Measurements from ENCODE around the gene FHIT. TPM values are rescaled to one million over a fixed set of nuclear protein-coding genes. Genes with fewer than 3 reads are reported as not detected.

The FHIT gene
- total RNA-seq, 2 experiments from 2014 or later = 7.6 to 7.9 TPM

DNA sequence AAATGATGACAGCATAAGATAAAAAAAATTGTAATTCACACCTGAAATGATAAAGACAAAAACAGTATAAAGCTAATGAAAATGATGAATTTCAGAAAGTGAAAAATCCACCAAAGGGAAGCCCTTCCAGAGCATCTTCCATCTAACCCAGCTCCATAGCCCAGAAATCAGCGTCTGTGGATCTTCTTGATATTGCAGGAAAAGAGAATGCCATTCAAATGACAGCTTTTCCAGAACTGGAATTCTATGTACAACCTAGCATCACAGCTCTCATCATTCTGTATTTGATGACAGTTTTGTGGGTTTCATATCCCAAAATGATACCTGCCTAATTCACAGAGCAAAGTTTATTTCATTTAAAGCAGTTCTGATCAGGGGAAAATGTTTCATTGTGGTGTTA is 267.3 kb downstream of the FHIT start:
- H3K36me3 Mint-ChIP-seq (ENCODE audit: low read depth) = peaks cover 3% of the 10 kb centered on the region
- POLR2A ChIA-PET = no interaction called here
- H3K27ac Mint-ChIP-seq = no peak overlapping the region
- no peaks in the 10 kb centered on the region for H3K27me3 Mint-ChIP-seq
- peaks cover 3% of the 10 kb centered on the region for H3K4me1 Mint-ChIP-seq (ENCODE audit: low read depth)
- intact Hi-C loops (cut with micrococcal nuclease) = no loop called here
- peaks cover 9% of the 10 kb centered on the region for H3K9me3 Mint-ChIP-seq
- CTCF ChIA-PET = no interaction called here
- H3K4me3 Mint-ChIP-seq = no peak overlapping the region
- ATAC-seq = no peak
- DNase-seq = no peak
- TF ChIP-seq, protein P1, sequence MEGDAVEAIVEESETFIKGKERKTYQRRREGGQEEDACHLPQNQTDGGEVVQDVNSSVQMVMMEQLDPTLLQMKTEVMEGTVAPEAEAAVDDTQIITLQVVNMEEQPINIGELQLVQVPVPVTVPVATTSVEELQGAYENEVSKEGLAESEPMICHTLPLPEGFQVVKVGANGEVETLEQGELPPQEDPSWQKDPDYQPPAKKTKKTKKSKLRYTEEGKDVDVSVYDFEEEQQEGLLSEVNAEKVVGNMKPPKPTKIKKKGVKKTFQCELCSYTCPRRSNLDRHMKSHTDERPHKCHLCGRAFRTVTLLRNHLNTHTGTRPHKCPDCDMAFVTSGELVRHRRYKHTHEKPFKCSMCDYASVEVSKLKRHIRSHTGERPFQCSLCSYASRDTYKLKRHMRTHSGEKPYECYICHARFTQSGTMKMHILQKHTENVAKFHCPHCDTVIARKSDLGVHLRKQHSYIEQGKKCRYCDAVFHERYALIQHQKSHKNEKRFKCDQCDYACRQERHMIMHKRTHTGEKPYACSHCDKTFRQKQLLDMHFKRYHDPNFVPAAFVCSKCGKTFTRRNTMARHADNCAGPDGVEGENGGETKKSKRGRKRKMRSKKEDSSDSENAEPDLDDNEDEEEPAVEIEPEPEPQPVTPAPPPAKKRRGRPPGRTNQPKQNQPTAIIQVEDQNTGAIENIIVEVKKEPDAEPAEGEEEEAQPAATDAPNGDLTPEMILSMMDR (IDR thresholded peaks at IDR 0.05) = no peak

DNA sequence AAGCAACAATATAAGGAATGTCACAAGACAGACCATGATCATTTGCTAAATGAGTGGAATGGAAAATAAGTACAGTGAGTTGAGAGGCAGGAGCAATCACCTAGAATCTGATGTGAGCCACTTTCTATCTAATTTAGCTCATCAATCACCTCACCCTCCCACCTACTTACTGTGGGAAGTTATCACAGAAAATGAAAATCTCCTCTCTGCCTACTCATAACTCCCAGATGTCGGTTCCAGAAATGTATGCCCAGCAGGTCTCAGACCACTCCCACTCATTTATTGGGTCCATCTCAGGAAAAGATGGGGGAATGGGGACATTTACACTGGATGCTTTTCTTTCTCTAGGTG is 270.9 kb downstream of the FHIT start:
- POLR2A ChIA-PET = no interaction called here

DNA sequence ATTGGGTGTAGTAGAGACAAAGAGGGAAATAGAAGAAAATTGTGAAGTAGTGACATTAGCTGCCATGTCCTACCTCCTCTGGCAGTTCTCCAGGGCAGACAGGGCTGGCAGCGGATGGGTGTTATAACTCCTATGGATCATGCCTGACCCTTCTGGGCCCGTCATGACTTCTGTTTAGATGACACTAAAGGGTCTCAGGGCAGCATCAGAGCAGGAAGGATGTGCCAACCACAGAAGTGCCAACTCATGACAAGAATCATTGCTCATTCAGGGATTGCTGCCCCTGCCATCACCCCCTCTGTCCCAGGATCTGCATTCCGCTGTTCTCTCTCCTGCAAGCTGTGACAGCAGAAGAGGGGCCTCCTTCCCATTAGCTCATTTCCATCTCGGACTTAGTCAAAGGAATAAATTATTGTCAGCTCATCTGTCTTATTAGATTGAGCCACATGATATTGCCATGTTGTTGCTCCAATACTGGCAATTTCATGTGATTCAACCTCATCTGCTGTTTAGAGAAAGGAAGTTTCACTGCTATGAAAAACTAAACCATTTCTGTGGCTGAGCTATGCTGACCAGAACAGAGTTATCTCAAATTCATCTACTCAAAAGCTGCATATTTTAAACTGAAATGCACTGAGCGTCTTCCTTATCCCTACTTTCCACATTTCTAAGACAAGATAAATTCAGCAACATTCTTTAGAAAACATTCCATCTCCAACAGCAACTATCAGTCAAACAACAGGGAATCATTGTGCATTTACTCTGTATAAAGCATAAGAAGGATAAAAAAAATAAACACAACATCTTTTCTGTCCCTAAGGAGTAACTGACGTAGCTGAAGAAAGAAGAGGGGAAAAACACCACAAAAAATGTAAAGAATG is 271.6 kb downstream of the FHIT start:
- DNase-seq (no peak), ATAC-seq (no peak)
- intact Hi-C loops (cut with micrococcal nuclease) = loop anchor here (10.0 kb wide), 1 partner anchor 1025 kb away; no protein-coding TSS in a partner anchor
- Mint-ChIP-seq H3K27ac (no peak overlapping the region), H3K27me3 (no peaks in the 10 kb centered on the region), H3K9me3 (peaks cover 2% of the 10 kb centered on the region), H3K36me3 (ENCODE audit: low read depth) (no peaks in the 10 kb centered on the region), H3K4me1 (ENCODE audit: low read depth) (peaks cover 3% of the 10 kb centered on the region), H3K4me3 (no peak overlapping the region)
- TF ChIP-seq, protein P1 (IDR thresholded peaks at IDR 0.05) = no peak
- ChIA-PET CTCF (no interaction called here), POLR2A (no interaction called here)

More for the DNA sequence above, 270.9 kb downstream of the FHIT start:
- no peak for ATAC-seq
- TF ChIP-seq, protein P1 (IDR thresholded peaks at IDR 0.05) = no peak
- H3K27me3 Mint-ChIP-seq = no peaks in the 10 kb centered on the region
- H3K27ac Mint-ChIP-seq = no peak overlapping the region
- CTCF ChIA-PET = no interaction called here
- peaks cover 2% of the 10 kb centered on the region for H3K9me3 Mint-ChIP-seq
- no peak overlapping the region for H3K4me3 Mint-ChIP-seq
- intact Hi-C loops (cut with micrococcal nuclease) = no loop called here
- H3K36me3 Mint-ChIP-seq (ENCODE audit: low read depth) = peaks cover 3% of the 10 kb centered on the region
- no peak for DNase-seq
- peaks cover 3% of the 10 kb centered on the region for H3K4me1 Mint-ChIP-seq (ENCODE audit: low read depth)

DNA sequence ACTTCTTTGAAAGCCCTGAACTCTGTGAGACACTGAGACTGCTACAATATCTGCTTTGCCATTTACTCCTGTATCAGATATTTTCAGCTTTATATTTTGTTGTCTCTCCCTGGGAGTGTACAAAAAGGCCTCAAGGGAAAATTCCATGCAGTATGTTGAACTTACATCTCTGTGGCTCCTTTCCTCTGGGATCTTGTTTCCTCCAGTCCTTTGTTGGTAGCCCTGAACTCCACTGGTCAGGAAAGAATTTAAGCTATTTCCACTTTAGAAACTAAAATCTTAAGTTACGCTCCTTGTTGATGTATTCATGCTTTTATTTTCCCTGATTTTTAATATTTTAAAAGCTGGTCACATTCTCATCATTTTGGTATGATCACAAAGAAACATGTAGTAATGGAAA is 277.9 kb downstream of the FHIT start:
- intact Hi-C loops (cut with micrococcal nuclease) = loop anchor here (10.0 kb wide), 1 partner anchor 1031 kb away; no protein-coding TSS in a partner anchor
- no peak overlapping the region for H3K27ac Mint-ChIP-seq
- POLR2A ChIA-PET = no interaction called here

DNA sequence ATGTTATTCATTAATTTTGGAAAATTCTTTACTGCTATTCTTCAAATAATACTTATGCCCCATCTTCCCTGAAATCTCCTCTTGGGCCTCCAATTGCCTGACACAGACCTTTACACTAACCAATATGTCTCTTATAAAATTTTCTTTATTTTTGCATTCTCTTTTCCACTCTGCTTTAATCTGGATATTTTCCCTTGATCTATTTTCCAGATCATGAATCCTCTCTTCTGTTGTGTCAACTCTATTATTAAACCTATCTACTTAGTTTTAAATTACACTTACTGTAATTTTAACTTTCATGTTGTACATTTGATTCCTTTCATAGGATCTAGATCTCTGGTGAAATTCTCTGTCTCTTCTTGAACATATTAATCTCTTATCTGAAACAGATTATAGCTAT is 278.7 kb downstream of the FHIT start:
- peaks cover 11% of the 10 kb centered on the region for H3K9me3 Mint-ChIP-seq
- intact Hi-C loops (cut with micrococcal nuclease) = loop anchor here (10.0 kb wide), 1 partner anchor 1032 kb away; no protein-coding TSS in a partner anchor

More for the DNA sequence above, 277.9 kb downstream of the FHIT start:
- CTCF ChIA-PET = no interaction called here
- TF ChIP-seq, protein P1 (IDR thresholded peaks at IDR 0.05) = no peak
- H3K4me3 Mint-ChIP-seq = no peak overlapping the region
- no peaks in the 10 kb centered on the region for H3K27me3 Mint-ChIP-seq
- H3K4me1 Mint-ChIP-seq (ENCODE audit: low read depth) = no peaks in the 10 kb centered on the region
- DNase-seq = no peak
- peaks cover 11% of the 10 kb centered on the region for H3K9me3 Mint-ChIP-seq
- no peaks in the 10 kb centered on the region for H3K36me3 Mint-ChIP-seq (ENCODE audit: low read depth)
- no peak for ATAC-seq

More for the DNA sequence above, 278.7 kb downstream of the FHIT start:
- H3K4me1 Mint-ChIP-seq (ENCODE audit: low read depth) = no peaks in the 10 kb centered on the region
- DNase-seq (no peak), ATAC-seq (no peak)
- POLR2A ChIA-PET = no interaction called here
- CTCF ChIA-PET = no interaction called here
- H3K27ac Mint-ChIP-seq = no peak overlapping the region
- H3K27me3 Mint-ChIP-seq = no peaks in the 10 kb centered on the region
- H3K36me3 Mint-ChIP-seq (ENCODE audit: low read depth) = no peaks in the 10 kb centered on the region
- no peak overlapping the region for H3K4me3 Mint-ChIP-seq
- TF ChIP-seq, protein P1 (IDR thresholded peaks at IDR 0.05) = no peak

Measured in activated CD8-positive, alpha-beta T cell treated with anti-CD3 and anti-CD28 coated beads for 36 hours (primary cell).